Measurements from ENCODE around the gene FOXL3.

FOXL3 gene

GRCh38 chr7:304574-305409 lies 14.8 kb downstream of the FOXL3 start:
- DNase-seq, result no peak

GRCh38 chr7:305410-306151 lies 15.6 kb downstream of the FOXL3 start:
- no peak for DNase-seq

GRCh38 chr7:307970-308369 lies 18.0 kb downstream of the FOXL3 start:
- no peak for DNase-seq

GRCh38 chr7:309586-310228 lies 19.7 kb downstream of the FOXL3 start:
- no peak for DNase-seq

DNA sequence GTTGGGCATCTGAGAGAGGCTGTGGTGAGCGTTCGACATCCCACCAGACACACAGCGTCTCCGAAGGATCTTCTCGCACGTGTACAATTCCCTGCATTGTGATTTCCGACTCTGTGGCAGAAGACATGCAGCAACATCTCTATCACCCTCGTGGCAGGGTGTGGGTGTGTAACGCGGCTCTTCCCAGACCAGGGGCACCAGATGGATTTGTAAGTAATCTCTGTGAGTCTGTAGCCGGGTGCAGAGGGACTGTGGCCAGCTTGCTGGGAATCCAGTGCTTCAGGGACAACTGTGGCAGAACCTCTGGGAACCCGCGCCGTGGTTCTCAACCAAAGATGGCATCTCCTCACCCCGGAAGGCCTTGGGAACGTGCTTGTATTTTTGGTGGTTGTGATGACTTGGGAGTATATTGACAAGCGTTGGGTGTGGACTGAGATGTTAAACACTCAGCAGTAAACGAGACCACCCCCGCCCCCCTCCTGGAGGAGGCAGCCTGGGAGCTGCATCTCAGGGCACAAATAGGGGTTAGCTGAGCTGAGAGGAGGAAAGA lies 21.2 kb downstream of the FOXL3 start:
- DNase-seq, result no peak

GRCh38 chr7:311796-312195 lies 21.8 kb downstream of the FOXL3 start:
- no peak for DNase-seq

- no peak for DNase-seq
Observed at GRCh38 chr7:312424-312823, 22.5 kb downstream of the FOXL3 start.

DNA sequence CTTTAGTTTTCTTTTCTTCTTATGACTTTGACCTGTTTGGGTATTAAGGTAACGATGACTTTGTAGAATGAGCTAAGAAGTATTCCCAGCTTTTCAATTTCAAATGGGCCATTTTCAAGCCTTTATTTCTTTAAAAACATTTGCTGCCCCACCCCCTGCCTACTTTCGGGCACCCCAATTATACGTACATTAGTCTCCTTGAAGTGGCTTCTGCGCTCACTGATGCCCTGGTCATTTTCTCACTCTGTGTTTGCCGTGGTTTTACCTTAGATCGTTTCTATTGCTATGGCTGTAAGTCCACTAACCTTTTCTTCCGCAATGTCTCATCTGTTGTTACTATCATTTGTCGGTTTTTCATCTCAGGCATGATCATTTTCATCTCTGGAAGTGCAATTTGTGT lies 24.9 kb downstream of the FOXL3 start:
- no peak for DNase-seq

GRCh38 chr7:315516-316265 lies 25.7 kb downstream of the FOXL3 start:
- no peak for DNase-seq

DNA sequence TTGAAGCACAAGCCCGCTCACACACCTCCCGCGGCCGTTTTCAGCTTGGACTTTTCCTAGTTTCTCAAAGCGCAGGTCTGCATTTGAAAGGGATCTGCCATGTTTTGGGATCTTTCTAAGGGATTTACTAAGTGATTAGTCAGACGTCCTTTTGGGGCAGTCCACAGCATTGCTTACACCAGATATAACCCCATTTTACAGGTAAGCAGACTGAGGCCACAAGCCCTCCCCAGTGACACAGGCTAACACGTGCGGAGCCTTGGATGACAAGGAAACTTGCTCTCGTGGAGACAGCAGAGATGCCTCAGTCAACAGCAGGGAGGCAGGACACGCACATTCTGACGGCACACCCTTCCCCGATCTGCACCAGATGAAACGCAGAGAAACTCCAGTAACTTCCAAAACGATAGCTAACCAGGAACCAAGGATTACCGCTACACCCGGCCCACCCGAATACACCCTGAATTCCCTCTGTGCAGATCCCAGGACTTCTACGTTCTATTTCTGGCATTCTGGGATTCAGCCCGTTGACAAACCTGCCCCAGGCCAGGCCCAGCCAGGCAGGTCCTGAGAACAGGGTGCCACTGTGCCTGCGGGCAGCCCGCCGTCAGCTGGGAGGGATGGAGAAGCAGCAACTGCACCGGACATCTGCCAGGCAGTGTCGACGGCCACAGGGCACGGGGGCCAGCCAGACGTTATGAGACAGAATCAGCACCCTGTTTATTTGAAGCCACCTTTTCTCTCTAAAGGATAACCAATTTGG lies 27.9 kb downstream of the FOXL3 start:
- no peak for DNase-seq

DNA sequence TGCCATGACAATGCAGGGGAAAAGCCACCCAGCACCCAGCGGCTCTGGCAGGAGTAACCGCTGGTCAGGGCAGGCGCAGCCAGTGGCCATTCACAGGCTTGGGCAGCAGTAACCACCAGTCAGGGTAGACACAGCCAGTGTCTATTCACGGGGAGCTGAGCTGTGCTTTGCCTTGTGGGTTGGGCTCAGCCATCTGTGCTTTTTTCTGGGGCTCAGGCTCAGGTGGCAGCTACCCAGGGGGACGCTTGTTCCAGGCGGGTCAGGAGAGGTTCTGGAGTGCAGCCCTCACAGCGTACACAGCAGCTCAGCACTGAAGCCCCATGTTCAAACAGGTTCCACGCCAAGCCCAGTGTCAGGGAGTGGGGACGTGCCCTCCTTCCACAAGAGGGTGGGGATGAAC lies 28.5 kb downstream of the FOXL3 start:
- no peak for DNase-seq

GRCh38 chr7:318878-319661 lies 29.1 kb downstream of the FOXL3 start:
- no peak for DNase-seq

- no peak for DNase-seq
Observed at GRCh38 chr7:320297-320696, 30.3 kb downstream of the FOXL3 start.

- DNase-seq, result peak; percentile 78
Observed at GRCh38 chr7:322111-322671, 32.2 kb downstream of the FOXL3 start.

- DNase-seq, result no peak
Observed at GRCh38 chr7:322708-323111, 32.7 kb downstream of the FOXL3 start.

DNA sequence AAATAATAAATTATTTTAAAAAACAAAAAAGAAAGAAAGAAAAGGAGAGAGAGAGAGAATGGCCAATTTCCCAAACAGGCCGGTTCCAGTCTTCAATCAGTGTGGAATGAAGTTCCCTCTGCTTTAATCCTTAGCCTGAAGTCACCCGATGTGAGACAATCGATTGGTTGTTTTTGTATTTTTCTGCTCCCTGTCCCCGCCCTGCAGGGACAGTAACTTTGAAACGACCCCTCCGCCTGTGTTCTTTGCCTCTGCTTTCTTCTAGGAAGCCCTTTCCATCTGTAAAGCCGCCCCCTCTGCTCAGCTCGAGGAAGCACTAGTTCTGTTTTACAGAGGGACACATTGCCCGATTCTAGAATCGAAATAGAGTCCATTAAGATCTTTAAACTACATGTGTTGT lies 33.4 kb downstream of the FOXL3 start:
- DNase-seq, result no peak

GRCh38 chr7:324011-324410 lies 34.0 kb downstream of the FOXL3 start:
- DNase-seq, result no peak

DNA sequence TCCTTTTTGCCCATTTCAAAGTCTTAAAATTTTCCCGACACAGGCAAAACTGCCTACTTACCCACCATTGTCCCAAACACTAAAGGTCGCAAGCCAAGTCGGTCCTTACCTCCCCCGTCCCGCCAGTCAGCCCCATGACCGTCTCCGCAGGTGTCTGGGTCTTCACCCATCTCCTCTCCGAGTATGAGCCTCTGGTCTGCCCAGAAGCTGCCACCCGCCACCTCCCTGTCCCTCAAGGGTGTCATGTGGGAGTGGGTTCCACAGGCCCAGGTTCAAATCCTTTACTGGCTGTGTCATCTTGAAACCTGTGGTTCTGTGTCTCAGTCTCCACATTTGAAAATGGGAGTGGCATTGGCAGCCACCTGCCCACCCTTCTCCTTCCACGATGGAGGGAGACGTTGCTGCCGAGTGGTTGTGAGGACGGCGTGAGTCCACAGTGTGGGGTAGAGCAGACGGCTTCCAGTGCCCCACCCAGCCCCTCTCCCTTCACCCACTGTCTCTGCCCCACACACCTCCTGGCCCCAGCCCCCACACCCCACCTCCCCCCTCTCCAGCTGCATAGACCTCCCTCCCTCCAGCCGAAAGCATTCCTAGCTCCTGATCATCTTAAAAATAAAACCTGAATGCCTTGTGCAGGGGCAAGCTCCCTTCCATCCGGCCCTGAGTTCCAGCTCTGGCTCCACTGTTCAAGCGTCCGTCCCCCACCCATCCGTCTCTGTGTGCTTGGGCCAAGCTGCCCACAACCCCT lies 35.3 kb downstream of the FOXL3 start:
- no peak for DNase-seq

DNA sequence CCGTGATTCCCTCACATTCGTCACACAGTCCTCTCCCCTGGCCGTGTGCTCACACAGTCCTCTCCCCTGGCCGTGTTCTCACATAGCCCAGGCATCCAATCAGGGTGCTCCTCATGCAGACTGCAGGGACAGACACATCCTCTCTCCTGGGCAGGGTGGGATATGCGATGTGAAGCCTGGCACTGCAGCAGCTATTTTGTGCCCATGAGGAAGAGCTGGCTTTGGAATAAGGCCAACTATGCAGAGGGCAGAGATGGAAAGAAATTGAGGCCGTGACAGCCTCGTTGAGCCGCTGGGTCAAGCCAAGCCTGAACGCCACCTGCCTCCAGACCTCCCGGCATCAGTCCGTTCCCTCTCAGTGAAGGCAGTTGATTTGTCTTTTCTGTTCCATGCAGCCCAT lies 35.8 kb downstream of the FOXL3 start:
- DNase-seq, result no peak

DNA sequence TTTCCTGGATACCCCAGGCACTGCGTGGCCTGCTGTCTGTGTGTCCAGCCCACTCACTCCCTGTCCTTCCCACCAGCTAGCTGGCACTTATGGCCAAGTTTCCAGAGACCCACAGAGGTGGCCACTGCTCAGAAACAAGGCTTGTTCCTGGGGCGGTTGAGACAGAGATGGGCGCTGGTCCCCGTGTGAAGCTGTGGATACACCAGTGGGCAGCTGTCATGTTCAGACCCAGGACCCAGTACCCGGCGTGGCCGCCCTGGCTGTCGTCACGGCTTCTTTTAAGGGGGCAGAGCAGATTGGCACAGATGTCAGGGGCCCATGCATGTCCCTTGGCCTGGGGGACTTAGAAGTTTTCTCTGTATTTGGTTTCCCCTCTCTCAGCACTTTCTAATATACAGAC lies 36.3 kb downstream of the FOXL3 start:
- no peak for DNase-seq
